ENCODE measurements around the gene CCDC175.

The CCDC175 gene

DNA sequence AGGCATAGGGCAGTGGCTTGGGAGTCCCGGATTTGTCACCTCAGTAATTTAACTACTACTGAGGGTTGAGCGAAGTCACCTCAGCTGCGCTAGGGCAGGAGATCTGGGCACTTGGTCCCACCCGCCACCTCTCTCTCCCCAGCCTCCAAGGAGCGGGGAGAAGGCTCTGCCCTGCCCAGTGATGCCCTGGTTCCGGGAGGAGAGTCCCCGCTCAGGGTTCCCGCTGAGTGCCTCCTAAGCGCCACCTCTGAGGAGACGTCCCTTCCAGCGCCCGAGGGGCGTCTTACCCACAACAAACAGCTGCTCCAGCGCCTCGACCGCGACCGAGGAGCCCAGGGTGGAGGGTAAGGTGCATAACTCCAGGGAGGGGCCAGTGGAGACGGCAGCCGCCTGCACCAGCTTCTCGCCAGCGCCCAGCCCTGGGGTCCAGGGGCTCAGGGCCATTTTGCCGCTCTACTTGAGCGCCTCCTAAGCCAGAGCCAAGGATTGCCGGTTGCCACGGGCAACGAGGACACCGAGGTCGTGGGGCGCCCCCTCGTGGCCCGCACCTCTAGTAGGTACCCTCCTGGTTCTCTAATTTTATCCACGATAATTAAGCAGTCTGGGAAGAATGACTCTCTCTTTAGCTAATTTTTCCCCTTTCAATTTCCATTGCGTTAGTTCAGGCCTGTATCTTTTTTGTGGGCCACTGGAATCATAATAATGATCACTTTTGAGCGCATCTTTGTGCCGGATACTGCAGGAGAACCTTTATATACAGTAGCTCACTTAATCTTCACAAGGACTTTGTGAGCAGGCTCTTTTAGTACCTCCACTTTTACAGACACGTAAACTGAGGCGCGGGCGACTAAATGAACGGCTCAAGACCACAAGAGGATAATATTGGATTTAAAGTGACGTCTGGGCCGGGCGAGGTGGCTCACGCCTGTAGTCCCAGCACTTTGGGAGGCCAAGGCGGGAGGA is at the start of gene CCDC175:
CCDC175 (minus strand) TSS at position 481 of the 963 bp plus-strand sequence; CDS start at position 444, 37 bp downstream.
- DNase-seq = peak; percentile 96

GRCh38 chr14:59622631-59623030 is 46.0 kb upstream of the CCDC175 start:
- no peak for DNase-seq

DNA sequence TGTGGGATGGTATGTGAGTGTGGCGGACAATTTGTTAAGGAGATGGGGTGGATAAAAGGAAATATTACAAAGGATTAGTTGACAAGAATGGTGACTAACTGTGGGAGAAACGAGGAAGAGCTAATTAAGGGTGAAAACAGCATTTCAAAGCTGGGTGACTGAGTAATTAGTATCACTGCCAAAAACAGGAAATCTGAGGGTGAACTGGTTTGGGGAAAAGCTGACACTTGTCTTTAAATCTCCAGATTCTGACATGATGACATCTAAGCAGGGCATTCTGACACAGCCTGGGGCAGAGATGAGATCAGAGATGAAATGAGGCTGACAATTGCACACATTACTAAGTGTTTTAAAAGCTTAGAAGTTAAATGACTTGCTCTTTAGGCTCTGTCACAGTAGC is 42.4 kb upstream of the CCDC175 start:
- DNase-seq = no peak

DNA sequence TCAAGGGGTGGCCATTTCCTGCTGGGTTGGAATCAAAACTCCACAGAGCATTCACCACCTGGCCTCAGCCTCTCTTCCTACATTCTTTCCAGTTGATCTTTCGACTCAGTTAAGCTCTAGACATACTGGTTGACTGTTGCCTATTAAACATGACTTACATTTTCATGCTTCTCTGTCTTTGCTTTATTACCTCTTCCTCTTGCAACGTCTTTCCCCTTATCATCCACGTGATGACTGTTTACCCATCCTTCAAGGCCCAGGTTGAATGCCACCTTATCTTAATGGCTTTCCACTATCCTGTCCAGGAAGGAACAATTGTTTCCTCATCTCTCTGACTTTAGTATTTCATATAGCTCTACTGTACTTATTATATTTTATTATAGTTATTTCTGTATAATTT is 24.4 kb upstream of the CCDC175 start:
- DNase-seq = no peak

DNA sequence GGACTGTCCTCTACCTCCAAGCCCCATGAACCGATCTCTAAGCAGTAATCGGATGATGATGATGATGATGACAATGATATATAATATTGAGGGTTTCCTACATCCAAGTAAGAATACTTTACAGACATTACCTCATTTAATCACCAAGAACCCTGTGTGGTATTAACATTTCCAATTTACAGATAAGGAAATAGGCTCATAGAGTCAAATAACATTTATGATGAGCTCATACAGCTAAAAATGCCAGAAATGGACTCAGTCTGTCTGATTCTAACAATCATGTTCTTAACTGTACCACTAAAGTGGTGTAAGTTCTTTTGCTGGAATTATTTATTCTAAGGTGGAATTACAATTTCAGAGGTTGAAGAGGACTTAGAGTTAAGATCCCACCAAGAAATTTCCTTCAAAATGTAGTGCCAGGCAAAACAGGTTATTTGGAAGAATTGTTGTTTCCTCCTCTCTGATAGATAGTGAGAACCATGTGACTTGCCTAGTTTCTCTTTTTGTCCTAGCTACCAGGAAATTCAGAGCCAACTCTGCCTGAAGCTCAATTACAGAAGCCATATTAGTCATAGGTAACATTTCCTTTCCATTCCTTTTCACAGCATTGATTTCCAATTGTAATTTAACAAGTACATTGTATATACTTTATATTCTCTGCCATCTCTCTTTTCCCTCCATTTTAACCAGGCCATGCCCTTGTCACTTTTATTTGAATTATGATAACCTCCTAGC is 23.8 kb upstream of the CCDC175 start:
- no peak for DNase-seq

DNA sequence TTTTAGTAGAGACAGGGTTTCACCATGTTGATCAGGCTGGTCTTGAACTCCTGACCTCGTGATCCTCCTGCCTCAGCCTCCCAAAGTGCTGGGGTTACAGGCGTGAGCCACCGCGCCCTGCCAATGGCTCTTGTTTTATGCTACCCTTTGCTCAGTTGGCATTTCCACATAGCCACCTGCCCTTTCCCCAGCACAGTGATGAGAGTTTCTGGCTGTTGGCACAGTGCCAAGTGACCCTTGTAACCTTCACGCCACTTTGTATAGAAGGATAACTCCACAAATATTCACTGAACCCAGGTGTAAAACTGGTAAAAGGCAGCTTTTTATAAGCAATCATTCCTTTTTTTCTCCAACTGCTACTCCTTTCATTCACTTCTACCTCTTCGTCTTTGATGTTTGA is 18.5 kb upstream of the CCDC175 start:
- no peak for DNase-seq

- no peak for DNase-seq
Measured at GRCh38 chr14:59591641-59592370, 15.2 kb upstream of the CCDC175 start.

- no peak for DNase-seq
Measured at GRCh38 chr14:59588101-59588500, 11.5 kb upstream of the CCDC175 start.

GRCh38 chr14:59585891-59586554 is 9.4 kb upstream of the CCDC175 start:
- DNase-seq = no peak

DNA sequence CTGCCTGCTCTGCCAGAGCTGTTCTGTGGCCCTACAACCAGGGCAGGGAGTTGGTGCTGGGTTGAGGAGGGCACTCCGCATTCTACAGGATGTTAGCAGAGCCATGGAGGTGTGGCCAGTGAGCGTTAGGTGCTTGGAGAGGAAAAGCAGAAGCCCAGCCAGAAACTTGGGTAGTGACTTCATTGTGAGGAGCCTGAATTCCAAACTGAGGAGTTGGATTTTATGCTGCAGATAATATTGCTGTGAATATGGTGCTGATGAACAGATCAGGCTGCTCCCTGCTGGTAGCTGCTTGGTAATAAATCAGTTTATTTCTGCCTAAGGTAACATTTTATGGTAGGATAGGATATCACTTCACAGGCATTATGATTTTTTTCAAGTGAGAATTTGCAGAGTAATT is 7.1 kb upstream of the CCDC175 start:
- DNase-seq = no peak

DNA sequence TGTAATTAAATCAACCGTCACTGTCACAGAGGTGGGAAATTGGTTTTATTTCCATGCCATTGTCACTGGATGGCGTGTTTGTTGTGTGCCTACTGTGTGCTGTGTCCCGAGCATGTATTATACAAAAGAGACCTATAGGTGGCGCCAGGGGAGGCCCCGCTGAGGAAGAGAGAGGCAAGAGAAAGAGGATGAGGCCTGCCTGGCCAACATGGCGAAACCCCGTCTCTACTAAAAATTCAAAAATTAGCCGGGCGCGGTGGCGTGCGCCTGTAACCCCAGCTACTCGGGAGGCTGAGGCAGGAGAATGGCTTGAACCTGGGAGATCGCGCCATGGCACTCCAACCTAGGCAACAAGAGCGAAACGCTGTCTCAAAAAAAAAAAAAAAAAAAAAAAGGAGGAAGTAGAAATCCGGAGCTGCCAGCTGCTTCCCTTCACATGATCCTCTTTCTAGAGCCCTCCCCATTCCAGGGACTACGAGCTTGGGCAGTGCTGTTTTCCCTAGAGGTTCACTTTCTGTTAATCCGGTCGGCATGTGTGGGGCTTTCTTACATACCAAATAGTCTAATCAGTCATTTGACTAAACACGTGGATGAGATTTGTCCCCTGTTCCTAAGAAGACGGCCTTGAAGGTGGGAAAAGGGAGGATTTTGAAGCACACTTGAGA is 6.4 kb upstream of the CCDC175 start:
- no peak for DNase-seq

DNA sequence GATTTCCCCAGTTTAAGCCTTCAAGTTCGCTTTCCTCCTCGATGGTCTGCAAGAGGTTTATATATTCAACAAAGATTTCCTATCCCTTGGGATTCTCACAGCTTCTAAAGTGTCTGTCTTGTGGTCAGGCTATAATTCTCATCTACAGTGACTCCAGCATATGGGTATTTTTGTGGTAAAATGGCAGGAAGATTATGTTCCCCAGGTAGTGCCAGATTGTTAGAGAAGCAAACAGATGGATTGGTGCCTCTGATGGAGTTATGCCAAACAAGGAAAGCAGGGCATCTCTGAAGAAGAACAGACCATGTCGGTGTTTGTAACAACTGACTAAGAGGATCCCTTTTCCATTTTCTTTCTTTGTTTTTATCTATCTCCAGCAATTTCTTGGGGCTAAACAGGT is 5.5 kb upstream of the CCDC175 start:
- no peak for DNase-seq

DNA sequence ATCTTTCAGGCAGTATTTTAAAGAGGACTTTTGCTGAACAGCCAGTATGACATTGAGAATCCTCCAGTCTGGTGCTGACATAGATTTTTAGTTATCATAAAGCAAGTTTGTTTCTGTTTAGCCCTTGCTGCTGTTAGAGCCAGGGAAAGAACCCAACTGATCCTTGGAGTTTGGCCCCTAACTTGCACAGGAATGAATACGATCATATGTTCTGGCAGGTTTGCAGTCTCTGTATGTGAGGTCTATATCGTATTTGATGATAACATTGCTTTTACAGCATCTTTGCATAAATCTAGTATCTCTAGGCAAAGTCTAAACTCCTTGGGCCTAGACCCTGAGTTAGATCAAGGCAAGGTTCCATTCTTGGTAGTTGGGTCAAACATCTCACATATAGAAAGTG is 4.3 kb upstream of the CCDC175 start:
- no peak for DNase-seq

DNA sequence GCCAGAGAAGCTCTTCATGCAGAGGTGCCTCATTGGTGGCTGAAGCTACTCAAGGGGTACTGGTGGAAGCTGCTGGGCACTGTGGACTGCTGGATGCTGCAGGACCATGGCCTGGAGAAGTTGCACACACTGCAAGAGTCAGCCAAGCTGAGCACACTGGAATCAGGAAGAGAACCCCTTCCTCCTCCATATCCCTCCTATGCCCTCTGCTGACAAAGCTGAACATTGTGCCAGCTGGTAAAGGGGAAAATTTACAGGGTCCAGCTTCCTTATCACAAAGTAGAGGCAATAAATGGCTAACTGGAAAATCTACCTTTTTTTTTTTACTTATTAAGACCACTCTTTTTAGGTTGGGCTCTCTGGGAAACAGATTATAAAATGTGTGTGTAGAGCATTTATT is 6.5 kb downstream of the CCDC175 start:
- DNase-seq = peak; percentile 23

- DNase-seq = no peak
Measured at GRCh38 chr14:59566725-59567124, 9.9 kb downstream of the CCDC175 start.

- no peak for DNase-seq
Measured at GRCh38 chr14:59566296-59566695, 10.3 kb downstream of the CCDC175 start.

DNA sequence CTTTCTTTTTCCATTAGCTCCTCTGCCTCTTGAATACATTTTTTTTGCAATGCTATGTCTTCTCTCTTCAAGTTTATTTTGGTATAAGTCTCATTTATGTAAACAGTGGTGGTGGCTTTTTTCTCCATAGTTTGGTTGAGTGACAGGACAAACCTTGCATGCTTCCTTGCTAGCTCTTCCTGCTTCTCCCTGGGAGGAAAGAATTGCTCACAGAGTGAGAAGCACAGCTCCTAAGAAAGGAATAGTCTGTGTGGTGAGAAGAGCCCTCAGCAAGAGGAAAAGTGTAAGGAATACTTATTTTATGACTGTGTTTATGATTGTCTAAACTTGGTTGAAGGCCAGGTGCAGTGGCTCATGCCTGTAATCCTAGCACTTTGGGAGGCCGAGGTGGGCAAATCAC is 11.5 kb downstream of the CCDC175 start:
- no peak for DNase-seq

GRCh38 chr14:59564366-59564765 is 12.2 kb downstream of the CCDC175 start:
- peak; percentile 15 for DNase-seq

- DNase-seq = no peak
Measured at GRCh38 chr14:59547310-59547709, 29.3 kb downstream of the CCDC175 start.

- peak; percentile 29 for DNase-seq
Measured at GRCh38 chr14:59543873-59544272, 32.7 kb downstream of the CCDC175 start.

- no peak for DNase-seq
Measured at GRCh38 chr14:59541731-59542130, 34.9 kb downstream of the CCDC175 start.

DNA sequence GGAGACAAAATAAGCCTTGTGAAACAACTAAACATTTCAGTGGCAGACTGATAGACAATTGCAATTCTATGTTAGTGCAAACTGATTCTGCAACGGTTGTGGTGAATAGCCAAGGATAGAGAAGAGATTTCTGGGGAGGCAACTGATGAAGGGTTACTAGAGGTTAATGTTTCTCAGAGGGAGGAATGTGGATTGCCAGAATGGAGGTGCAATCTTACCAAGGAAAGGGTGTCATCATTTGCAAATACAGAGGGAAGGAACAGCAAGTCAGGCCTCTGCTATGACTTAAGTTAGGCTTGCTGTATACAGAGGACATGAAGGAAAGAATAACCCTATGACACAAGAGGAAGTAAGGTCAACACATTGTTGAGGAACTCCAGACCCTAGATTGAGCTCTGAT is 35.8 kb downstream of the CCDC175 start:
- no peak for DNase-seq
